Measurements from ENCODE around the gene ADAMTS3.
A peak's percentile ranks its signal among the peaks of the same experiment; 100 is the strongest.

The ADAMTS3 gene

GRCh38 chr4:72330381-72330780 is 238.6 kb downstream of the ADAMTS3 start:
- no peak for DNase-seq

GRCh38 chr4:72326692-72327632 is 242.1 kb downstream of the ADAMTS3 start:
- DNase-seq = peak; percentile 65

- DNase-seq = peak; percentile 3
Observed at GRCh38 chr4:72325215-72325614, 243.8 kb downstream of the ADAMTS3 start.

- no peak for DNase-seq
Observed at GRCh38 chr4:72323227-72323626, 245.8 kb downstream of the ADAMTS3 start.

GRCh38 chr4:72320223-72320948 is 248.6 kb downstream of the ADAMTS3 start:
- no peak for DNase-seq

GRCh38 chr4:72319601-72320021 is 249.4 kb downstream of the ADAMTS3 start:
- DNase-seq = no peak

- no peak for DNase-seq
Observed at GRCh38 chr4:72318421-72319170, 250.4 kb downstream of the ADAMTS3 start.

GRCh38 chr4:72314869-72315268 is 254.2 kb downstream of the ADAMTS3 start:
- DNase-seq = no peak

GRCh38 chr4:72313121-72313520 is 255.9 kb downstream of the ADAMTS3 start:
- no peak for DNase-seq

- no peak for DNase-seq
Observed at GRCh38 chr4:72312032-72312650, 256.9 kb downstream of the ADAMTS3 start.

- DNase-seq = no peak
Observed at GRCh38 chr4:72311291-72311690, 257.7 kb downstream of the ADAMTS3 start.

GRCh38 chr4:72305620-72306019 is 263.4 kb downstream of the ADAMTS3 start:
- no peak for DNase-seq

- no peak for DNase-seq
Observed at GRCh38 chr4:72305080-72305479, 263.9 kb downstream of the ADAMTS3 start.

GRCh38 chr4:72302981-72303704 is 265.9 kb downstream of the ADAMTS3 start:
- peak; percentile 73 for DNase-seq

- DNase-seq = no peak
Observed at GRCh38 chr4:72301759-72302158, 267.3 kb downstream of the ADAMTS3 start.

- no peak for DNase-seq
Observed at GRCh38 chr4:72300126-72300525, 268.9 kb downstream of the ADAMTS3 start.

GRCh38 chr4:72295966-72296557 is 273.0 kb downstream of the ADAMTS3 start:
- DNase-seq = peak; percentile 60

GRCh38 chr4:72290737-72291136 is 278.3 kb downstream of the ADAMTS3 start:
- no peak for DNase-seq

- no peak for DNase-seq
Observed at GRCh38 chr4:72286910-72287309, 282.1 kb downstream of the ADAMTS3 start.

- peak; percentile 42 for DNase-seq
Observed at GRCh38 chr4:72286185-72286584, 282.8 kb downstream of the ADAMTS3 start.

GRCh38 chr4:72283357-72283756 is 285.7 kb downstream of the ADAMTS3 start:
- no peak for DNase-seq

- no peak for DNase-seq
Observed at GRCh38 chr4:72280252-72280651, 288.8 kb downstream of the ADAMTS3 start.

All from OCI-M1 (cell line).